ENCODE results near the gene TMC7. TPM values are rescaled to one million over a fixed set of nuclear protein-coding genes. Genes with fewer than 3 reads are reported as not detected.

Gene TMC7
- total RNA-seq, 3 donors from 2014 or later (not counting 1 experiment from before 2014, with no cell fraction given): not detected

DNA sequence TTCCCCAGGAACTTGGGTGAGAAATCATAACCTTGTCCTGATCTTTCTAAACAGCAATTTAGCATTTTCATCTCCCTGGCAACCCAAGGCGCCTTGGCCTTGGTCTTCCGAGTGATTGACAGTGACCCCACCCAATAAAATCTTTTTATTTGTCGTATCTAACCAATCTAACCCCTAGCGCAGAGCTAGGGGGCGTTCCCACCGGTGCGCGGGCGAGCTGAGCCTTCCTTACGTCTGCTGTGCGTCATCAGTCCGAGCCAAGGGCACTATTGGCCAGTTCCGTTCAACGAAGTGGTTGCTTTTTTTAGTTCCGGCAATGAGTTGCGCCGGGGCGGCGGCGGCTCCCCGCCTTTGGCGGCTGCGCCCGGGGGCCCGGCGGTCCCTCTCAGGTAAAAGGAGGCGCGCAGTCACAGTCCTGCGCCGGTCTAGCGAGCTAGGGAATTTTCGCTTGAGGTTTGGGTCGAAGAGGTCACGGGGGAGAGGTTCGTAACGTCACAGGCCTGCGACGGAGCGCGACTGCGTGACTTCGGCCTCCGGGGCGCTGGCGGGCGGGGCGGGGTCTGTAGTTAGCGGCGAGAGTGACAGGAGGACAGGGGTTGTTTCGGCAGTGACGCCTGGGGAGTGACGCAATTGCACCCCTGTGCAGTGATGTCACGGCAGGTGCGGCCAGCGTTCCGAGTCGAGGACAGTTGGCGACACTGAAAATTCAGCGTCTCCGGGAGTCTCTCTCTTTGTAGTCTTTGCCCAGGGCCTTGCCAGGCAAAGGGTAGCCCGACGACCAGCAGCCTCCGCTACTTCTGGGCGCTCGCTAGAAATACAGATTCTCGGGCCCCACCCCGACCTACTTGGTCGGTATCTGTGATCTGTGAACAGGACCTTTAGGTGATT, 83.9 kb downstream of the TMC7 start, which contains the start of gene COQ7:
TSS of gene COQ7 (plus strand) at position 266 of the 888 bp plus-strand sequence. CDS start at position 317, 51 bp downstream.
- H3K4me3 Mint-ChIP-seq: peak within 1 kb of the TSS; percentile 92
- H3K4me1 ChIP-seq (ENCODE audit: control insufficient read depth, insufficient read depth, low read length): peaks cover 12% of the 10 kb centered on the region
- DNase-seq (peak; percentile 98 to 100), ATAC-seq (peak; percentile 86 to 95 (median 86))
- intact Hi-C loops (cut with micrococcal nuclease): loop anchor here (1.0 to 5.0 kb wide), 3 partner anchors 141 to 487 kb away; partner anchors contain the start of genes ARL6IP1, SMG1 and VPS35L
- H3K27ac Mint-ChIP-seq: peak within 1 kb of the TSS; percentile 99
- peak within 1 kb of the TSS; percentile 53 for H3K4me3 ChIP-seq (ENCODE audit: low read length)
- no peaks in the 10 kb centered on the region for H3K9me3 ChIP-seq (ENCODE audit: control insufficient read depth, insufficient read depth, low read length)
- under 1% methylated on average over 68 of the region's 68 CpGs for whole genome bisulfite sequencing (ENCODE audit: insufficient coverage)
- peaks cover 11 to 15% of the 10 kb centered on the region in 2 donors for H3K4me1 Mint-ChIP-seq
- H3K36me3 ChIP-seq (ENCODE audit: control insufficient read depth, insufficient read depth, low read length): no peaks in the 10 kb centered on the region
- TF ChIP-seq, protein P1, sequence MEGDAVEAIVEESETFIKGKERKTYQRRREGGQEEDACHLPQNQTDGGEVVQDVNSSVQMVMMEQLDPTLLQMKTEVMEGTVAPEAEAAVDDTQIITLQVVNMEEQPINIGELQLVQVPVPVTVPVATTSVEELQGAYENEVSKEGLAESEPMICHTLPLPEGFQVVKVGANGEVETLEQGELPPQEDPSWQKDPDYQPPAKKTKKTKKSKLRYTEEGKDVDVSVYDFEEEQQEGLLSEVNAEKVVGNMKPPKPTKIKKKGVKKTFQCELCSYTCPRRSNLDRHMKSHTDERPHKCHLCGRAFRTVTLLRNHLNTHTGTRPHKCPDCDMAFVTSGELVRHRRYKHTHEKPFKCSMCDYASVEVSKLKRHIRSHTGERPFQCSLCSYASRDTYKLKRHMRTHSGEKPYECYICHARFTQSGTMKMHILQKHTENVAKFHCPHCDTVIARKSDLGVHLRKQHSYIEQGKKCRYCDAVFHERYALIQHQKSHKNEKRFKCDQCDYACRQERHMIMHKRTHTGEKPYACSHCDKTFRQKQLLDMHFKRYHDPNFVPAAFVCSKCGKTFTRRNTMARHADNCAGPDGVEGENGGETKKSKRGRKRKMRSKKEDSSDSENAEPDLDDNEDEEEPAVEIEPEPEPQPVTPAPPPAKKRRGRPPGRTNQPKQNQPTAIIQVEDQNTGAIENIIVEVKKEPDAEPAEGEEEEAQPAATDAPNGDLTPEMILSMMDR (IDR thresholded peaks at IDR 0.05): no peak
- peaks cover 0 to 5% of the 10 kb centered on the region in 2 donors for H3K27me3 Mint-ChIP-seq (ENCODE audit: low read depth in 2 of 2)
- no peaks in the 10 kb centered on the region for H3K9me3 Mint-ChIP-seq
- no peaks in the 10 kb centered on the region for H3K36me3 Mint-ChIP-seq
- no peaks in the 10 kb centered on the region for H3K27me3 ChIP-seq (ENCODE audit: control insufficient read depth, insufficient read depth, low read length)
- peak within 1 kb of the TSS; percentile 92 for H3K27ac ChIP-seq (ENCODE audit: low read length)

DNA sequence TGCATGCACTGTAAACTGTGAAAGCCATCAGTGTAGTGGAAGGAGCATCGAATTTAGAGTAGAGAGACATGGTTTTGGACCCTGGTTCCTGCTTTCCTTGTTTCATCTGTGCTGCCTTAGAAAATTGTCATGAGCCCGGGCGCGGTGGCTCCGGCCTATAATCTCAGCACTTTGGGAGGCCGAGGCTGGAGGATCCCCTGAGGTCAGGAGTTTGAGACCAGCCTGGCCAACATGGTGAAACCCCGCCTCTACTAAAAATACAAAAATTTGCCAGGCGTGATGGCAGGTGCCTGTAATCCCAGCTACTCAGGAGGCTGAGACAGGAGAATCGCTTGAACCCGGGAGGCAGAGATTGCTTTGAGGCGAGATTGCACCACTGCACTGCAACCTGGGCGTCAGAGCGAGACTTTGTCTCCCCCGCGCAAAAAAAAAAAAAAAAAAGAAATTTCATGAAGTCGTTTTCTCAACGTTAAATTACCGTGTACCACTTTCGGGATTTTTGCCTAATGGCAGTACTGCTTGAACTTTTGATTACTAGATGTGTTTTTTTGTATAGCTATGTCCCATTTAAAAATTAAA, 84.6 kb downstream of the TMC7 start:
- no peaks in the 10 kb centered on the region for H3K27me3 ChIP-seq (ENCODE audit: control insufficient read depth, insufficient read depth, low read length)
- DNase-seq (peak in 1 of 2 donors; percentile 26), ATAC-seq (no peak)
- H3K9me3 ChIP-seq (ENCODE audit: control insufficient read depth, insufficient read depth, low read length): no peaks in the 10 kb centered on the region
- Mint-ChIP-seq H3K36me3 (no peaks in the 10 kb centered on the region), H3K4me3 (peak overlapping the region; percentile 92), H3K4me1 (peaks cover 11 to 15% of the 10 kb centered on the region in 2 donors), H3K27me3 (ENCODE audit: low read depth in 2 of 2) (peaks cover 0 to 5% of the 10 kb centered on the region in 2 donors), H3K9me3 (no peaks in the 10 kb centered on the region), H3K27ac (peak overlapping the region; percentile 99)
- intact Hi-C loops (cut with micrococcal nuclease): loop anchor here (2.0 to 5.0 kb wide), 2 partner anchors 266 to 486 kb away; partner anchors contain the start of genes ARL6IP1 and VPS35L
- H3K4me1 ChIP-seq (ENCODE audit: control insufficient read depth, insufficient read depth, low read length): peaks cover 12% of the 10 kb centered on the region
- TF ChIP-seq, protein P1 (IDR thresholded peaks at IDR 0.05): no peak
- peak overlapping the region; percentile 92 for H3K27ac ChIP-seq (ENCODE audit: low read length)
- peaks cover 1% of the 10 kb centered on the region for H3K36me3 ChIP-seq (ENCODE audit: control insufficient read depth, insufficient read depth, low read length)
- peak overlapping the region; percentile 53 for H3K4me3 ChIP-seq (ENCODE audit: low read length)
- WGBS (ENCODE audit: insufficient coverage): 59% methylated on average over 18 of the region's 19 CpGs

DNA sequence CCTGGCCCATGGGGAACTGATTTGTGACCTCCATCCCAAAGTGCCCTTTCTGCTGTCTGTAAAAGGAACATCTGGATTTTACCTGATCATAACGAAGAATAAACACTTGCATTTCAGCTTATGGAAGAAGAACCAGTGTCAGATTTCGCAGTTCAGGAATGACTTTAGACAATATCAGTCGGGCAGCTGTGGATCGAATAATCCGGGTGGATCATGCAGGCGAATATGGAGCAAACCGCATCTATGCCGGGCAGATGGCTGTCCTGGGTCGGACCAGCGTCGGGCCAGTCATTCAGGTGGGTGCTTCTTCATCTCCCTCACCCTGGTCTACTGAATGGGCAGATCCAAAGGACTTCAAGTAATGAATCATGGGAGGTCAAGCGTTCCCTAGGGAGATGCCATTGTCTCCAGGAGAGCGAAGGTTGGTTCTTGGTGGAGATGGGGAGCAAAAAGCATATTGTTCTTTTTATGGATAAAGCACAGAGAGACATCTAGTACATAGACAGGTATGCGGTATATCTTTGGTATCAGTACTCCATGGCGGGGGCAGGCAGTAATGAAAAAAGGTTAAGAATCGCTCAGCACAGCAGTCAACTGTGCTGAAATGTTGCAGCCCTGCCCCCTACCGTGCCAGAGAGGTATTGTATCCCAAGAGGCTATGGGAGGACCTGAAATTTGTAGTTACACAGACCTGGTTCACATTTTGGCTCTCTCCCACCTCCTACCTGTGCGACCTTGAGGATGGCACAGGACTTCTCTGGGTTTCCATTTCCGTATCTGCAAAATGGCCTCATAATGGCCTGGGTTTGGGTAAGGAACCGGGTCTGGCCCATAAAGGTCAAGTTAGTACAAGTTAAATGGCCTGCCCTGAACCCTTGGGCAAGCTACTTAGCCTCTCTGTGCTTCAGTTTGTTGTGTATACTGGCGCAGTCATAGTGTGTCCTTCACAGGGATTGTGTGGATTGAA, 88.4 kb downstream of the TMC7 start:
- no peak for ATAC-seq
- H3K4me3 ChIP-seq (ENCODE audit: low read length): no peak overlapping the region
- intact Hi-C loops (cut with micrococcal nuclease): no loop called here
- no peak overlapping the region for H3K4me3 Mint-ChIP-seq
- H3K27me3 Mint-ChIP-seq (ENCODE audit: low read depth in 2 of 2): no peaks in the 10 kb centered on the region
- no peaks in the 10 kb centered on the region for H3K36me3 Mint-ChIP-seq
- TF ChIP-seq, protein P1 (IDR thresholded peaks at IDR 0.05): peak; percentile 48
- peak; percentile 33 to 70 for DNase-seq
- peak overlapping the region in 1 of 2 donors; percentile 7 for H3K27ac Mint-ChIP-seq
- H3K4me1 Mint-ChIP-seq: peaks cover 4 to 14% of the 10 kb centered on the region in 2 donors
- no peaks in the 10 kb centered on the region for H3K9me3 ChIP-seq (ENCODE audit: control insufficient read depth, insufficient read depth, low read length)
- no peak overlapping the region for H3K27ac ChIP-seq (ENCODE audit: low read length)
- no peaks in the 10 kb centered on the region for H3K27me3 ChIP-seq (ENCODE audit: control insufficient read depth, insufficient read depth, low read length)
- H3K9me3 Mint-ChIP-seq: no peaks in the 10 kb centered on the region
- WGBS (ENCODE audit: insufficient coverage): 83% methylated on average over 21 of the region's 21 CpGs
- peaks cover 7% of the 10 kb centered on the region for H3K36me3 ChIP-seq (ENCODE audit: control insufficient read depth, insufficient read depth, low read length)
- H3K4me1 ChIP-seq (ENCODE audit: control insufficient read depth, insufficient read depth, low read length): peaks cover 8% of the 10 kb centered on the region

Data from natural killer cell (primary cell).